Measurements from ENCODE around the gene ZIC5. TPM values are rescaled to one million over a fixed set of nuclear protein-coding genes. Genes with fewer than 3 reads are reported as not detected.

The ZIC5 gene
- polyA plus RNA-seq, 1 donor from 2014 or later, result not detected

GRCh38 chr13:99929866-99930265, 41.7 kb downstream of the ZIC5 start:
- Mint-ChIP-seq H3K4me3 (no peak overlapping the region), H3K4me1 (no peaks in the 10 kb centered on the region), H3K27ac (no peak overlapping the region), H3K9me3 (peaks cover 0 to 9% (median 0%) of the 10 kb centered on the region in 3 donors), H3K36me3 (no peaks in the 10 kb centered on the region), H3K27me3 (peaks cover 3% of the 10 kb centered on the region)

DNA sequence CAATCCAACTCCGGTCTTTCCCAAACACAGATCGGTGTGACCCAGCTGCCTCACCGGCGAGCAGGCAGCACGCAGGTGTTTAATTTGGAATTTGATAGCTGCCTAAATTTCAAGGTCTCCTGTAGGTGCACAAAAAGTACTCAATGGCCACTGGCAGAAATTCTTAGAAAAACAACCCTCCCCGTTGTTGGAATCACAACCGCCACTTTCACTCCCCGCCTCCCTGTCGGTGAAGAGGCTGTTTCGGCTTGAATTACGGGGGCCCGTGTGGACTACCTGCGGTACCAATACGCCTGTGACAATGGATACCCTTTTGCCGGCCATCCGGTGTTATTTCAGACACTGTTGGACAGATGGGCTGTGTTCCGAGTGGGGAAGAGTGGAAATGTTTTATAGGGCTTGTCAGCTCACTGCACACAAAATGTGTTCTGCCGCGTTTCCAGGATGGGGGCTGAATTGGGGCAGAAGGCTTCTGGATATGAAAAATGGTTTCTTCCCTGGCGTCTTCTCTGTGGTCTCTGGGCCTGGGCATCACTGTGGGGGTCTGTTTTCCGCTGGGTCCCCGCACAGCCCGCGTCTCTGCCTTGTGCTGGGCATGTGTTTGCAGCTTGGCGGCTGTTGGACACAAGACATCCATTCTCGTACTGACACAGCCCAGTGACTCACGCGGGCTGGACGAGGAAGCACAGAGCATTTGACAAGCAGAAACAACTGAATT, 45.4 kb downstream of the ZIC5 start:
- H3K27ac Mint-ChIP-seq, result peak overlapping the region in 1 of 3 donors; percentile 25
- H3K4me1 Mint-ChIP-seq, result no peaks in the 10 kb centered on the region
- H3K27me3 Mint-ChIP-seq, result peaks cover 9% of the 10 kb centered on the region
- no peaks in the 10 kb centered on the region for H3K36me3 Mint-ChIP-seq
- no peak overlapping the region for H3K4me3 Mint-ChIP-seq
- peaks cover 4 to 10% (median 5%) of the 10 kb centered on the region in 3 donors for H3K9me3 Mint-ChIP-seq

GRCh38 chr13:99923877-99924582, 47.5 kb downstream of the ZIC5 start:
- Mint-ChIP-seq H3K4me1 (peaks cover 0 to 2% (median under 1%) of the 10 kb centered on the region in 3 donors), H3K9me3 (peaks cover 4 to 5% (median 5%) of the 10 kb centered on the region in 3 donors), H3K4me3 (no peak overlapping the region), H3K27me3 (peaks cover 11% of the 10 kb centered on the region), H3K36me3 (no peaks in the 10 kb centered on the region), H3K27ac (peak overlapping the region in 1 of 3 donors; percentile 8)

DNA sequence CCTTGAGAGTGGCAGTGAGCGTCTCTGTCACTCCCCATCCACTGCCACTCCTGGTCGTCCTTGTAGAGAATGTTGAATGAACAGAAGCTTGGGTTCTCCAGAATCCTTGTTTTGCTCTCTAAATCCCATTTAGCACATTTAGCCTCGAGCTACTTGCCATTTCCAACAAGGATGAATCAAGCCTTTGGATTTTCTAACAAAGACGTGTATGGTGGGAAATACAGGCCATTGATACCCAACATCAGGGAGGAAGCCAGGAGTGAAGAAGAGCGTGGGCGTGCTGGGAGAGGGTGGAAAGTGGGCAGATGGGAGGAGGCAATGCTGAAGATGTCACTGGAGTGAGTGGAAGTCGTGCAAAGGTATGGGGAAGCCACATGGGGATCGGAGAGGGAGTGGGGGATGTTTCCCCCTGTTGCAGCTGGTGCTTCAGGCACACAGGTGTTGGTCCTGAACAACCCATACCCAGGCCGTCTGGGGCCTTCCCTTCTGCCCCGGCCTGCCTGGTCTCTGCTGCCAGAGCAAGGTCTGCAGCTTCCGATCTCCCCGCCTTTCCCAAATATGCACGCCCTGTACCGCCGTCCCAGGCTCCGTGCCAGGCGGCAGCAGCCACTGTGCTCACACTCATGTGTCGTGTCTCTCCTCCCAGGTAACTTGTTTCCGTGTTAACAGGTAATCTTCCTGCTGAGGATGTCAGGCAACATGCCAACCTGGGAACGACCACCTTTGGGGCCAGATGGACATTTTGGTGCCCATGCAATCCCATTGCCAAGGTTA, 48.7 kb downstream of the ZIC5 start:
- Mint-ChIP-seq H3K36me3 (no peaks in the 10 kb centered on the region), H3K9me3 (peaks cover 3 to 5% (median 4%) of the 10 kb centered on the region in 3 donors), H3K4me1 (peaks cover 0 to 3% (median 2%) of the 10 kb centered on the region in 3 donors), H3K4me3 (no peak overlapping the region), H3K27ac (no peak overlapping the region), H3K27me3 (peaks cover 11% of the 10 kb centered on the region)

- Mint-ChIP-seq H3K4me1 (peaks cover 0 to 5% (median 4%) of the 10 kb centered on the region in 3 donors), H3K9me3 (peaks cover 3% of the 10 kb centered on the region in 3 donors), H3K4me3 (no peak overlapping the region), H3K27me3 (peaks cover 15% of the 10 kb centered on the region), H3K27ac (no peak overlapping the region), H3K36me3 (no peaks in the 10 kb centered on the region)
Observed at GRCh38 chr13:99919132-99919531, 52.4 kb downstream of the ZIC5 start.

DNA sequence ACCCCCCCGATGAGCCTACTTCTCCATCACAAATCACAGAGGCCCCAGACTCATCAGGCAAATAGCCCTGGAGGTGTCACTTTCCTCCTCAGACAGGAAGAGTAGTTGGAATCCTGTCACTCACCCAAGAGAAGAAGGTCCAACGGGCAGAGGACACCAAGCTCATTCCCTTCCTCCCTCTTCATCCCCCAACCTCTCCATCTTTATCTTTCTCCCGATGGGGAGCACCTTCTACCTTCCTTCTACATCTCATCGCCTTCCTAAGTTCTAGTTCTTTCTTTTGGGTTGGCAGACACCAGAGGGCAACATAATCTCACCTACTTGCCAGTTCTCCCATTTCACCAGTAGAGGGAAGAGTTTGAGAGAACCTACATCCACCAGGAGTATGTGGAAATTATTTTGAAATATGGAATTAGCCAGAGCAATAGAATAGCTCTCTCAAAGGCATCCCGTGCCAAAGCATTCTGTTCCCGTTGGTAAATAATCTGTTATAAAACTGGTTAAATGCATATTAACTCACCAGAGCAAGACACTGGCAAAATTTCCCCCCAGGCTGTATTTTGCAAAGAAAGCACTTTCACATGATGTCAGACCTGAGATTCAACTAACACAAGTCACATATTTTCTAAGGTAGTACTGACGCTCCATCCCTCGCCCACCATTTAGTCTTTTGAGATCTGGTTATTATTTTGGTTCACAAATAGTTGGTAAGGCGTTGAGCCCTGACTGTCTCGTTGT, 55.0 kb downstream of the ZIC5 start:
- H3K4me1 Mint-ChIP-seq, result peaks cover 0 to 5% (median 4%) of the 10 kb centered on the region in 3 donors
- H3K4me3 Mint-ChIP-seq, result no peak overlapping the region
- H3K27ac Mint-ChIP-seq, result peak overlapping the region in 1 of 3 donors; percentile 18
- H3K9me3 Mint-ChIP-seq, result no peaks in the 10 kb centered on the region
- H3K36me3 Mint-ChIP-seq, result peaks cover 2% of the 10 kb centered on the region
- H3K27me3 Mint-ChIP-seq, result peaks cover 16% of the 10 kb centered on the region

- Mint-ChIP-seq H3K27ac (no peak overlapping the region), H3K4me1 (peaks cover 0 to 2% (median 2%) of the 10 kb centered on the region in 3 donors), H3K36me3 (peaks cover 2% of the 10 kb centered on the region), H3K4me3 (no peak overlapping the region), H3K9me3 (peaks cover 0 to 3% (median 0%) of the 10 kb centered on the region in 3 donors), H3K27me3 (peaks cover 22% of the 10 kb centered on the region)
Observed at GRCh38 chr13:99913167-99913566, 58.4 kb downstream of the ZIC5 start.

Other genes starting within 250 kb of the ZIC5 start
- not detected for gene ZIC2, start 10.0 kb upstream of the ZIC5 start, polyA plus RNA-seq
- gene PCCA, start 117.3 kb upstream of the ZIC5 start, polyA plus RNA-seq, result 8.5 TPM

Measured in IgD-negative memory B cell (primary cell).